ENCODE data around the gene GMPR. TPM values are rescaled to one million over a fixed set of nuclear protein-coding genes. Genes with fewer than 3 reads are reported as not detected.
"Not testable (repeated sequence)": the region's sequence is repeated elsewhere in the genome, so short reads cannot be mapped to it uniquely, and the experiment has no call there.

GMPR gene
- total and polyA plus RNA-seq, 12 donors: 17.0 to 49.1 (median 26.3) TPM

DNA sequence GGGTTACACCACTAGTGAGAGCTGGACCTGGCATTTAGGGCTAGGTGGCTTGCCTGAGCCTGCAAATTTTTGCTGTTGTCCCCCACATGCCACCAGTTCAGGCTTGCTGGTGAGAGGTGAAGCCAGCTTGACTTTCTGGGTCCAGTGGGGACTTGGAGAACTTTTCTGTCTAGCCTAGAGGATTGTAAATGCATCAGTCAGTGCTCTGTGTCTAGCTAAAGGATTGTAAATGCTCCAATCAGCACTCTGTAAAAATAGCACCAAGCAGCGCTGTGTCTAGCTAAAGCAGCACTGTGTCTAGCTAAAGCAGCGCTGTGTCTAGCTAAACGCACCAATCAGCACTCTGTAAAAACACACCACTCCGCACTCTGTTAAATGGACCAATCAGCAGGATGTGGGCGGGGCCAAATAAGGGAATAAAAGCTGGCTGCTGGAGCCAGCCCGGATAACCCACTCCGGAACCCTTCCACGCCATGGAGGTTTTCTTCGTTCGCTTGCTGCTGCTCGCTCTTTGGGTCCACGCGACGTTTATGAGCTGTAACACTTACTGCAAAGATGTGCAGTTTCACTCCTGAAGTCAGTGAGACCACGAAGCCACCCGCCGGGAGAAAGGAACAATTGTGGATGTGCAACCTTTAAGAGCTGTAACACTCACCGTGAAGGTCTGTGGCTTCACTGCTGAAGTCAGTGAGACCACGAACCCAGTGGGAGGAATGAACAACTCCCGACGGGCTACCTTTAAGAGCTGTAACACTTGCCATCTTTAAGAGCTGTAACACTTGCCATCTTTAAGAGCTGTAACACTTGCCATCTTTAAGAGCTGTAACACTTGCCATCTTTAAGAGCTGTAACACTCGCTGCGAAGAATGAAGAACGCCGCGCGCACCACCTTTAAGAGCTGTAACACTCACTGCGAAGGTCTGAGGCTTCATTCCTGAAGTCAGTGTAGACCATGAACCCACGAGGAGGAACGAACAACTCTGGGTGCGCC is 27.3 kb downstream of the GMPR start:
- intact Hi-C loops (cut with DNase I): no loop called here
- WGBS, 4 donors: 96 to 98% (median 97%) methylated on average over 31 of the region's 31 CpGs
- no peak for DNase-seq

GRCh38 chr6:16267428-16268263 is 29.3 kb downstream of the GMPR start:
- Histone ChIP-seq H3K4me1 (replicated peaks in 1 of 2) (no peaks in the 10 kb centered on the region), H3K27ac (no peak overlapping the region), H3K9me3 (replicated peaks in 1 of 3) (no peaks in the 10 kb centered on the region), H3K36me3 (replicated peaks in 1 of 2) (no peaks in the 10 kb centered on the region), H3K4me3 (no peak overlapping the region), H3K27me3 (no peaks in the 10 kb centered on the region)
- 89 to 94% (median 93%) methylated on average over 22 to 23 of the region's 23 CpGs for WGBS, 4 donors
- TF ChIP-seq POLR2A (IDR thresholded peaks at IDR 0.05): no peak
- no peak for TF ChIP-seq CTCF (IDR thresholded peaks at IDR 0.05)
- no peak for DNase-seq
- intact Hi-C loops (cut with DNase I): no loop called here

More for the DNA sequence above, 27.3 kb downstream of the GMPR start:
- Histone ChIP-seq H3K27ac (no peak overlapping the region), H3K27me3 (no peaks in the 10 kb centered on the region), H3K9me3 (replicated peaks in 1 of 3) (no peaks in the 10 kb centered on the region), H3K36me3 (replicated peaks in 1 of 2) (no peaks in the 10 kb centered on the region), H3K4me3 (no peak overlapping the region), H3K4me1 (replicated peaks in 1 of 2) (no peaks in the 10 kb centered on the region)
- TF ChIP-seq POLR2A (IDR thresholded peaks at IDR 0.05): no peak
- TF ChIP-seq CTCF (IDR thresholded peaks at IDR 0.05): no peak

DNA sequence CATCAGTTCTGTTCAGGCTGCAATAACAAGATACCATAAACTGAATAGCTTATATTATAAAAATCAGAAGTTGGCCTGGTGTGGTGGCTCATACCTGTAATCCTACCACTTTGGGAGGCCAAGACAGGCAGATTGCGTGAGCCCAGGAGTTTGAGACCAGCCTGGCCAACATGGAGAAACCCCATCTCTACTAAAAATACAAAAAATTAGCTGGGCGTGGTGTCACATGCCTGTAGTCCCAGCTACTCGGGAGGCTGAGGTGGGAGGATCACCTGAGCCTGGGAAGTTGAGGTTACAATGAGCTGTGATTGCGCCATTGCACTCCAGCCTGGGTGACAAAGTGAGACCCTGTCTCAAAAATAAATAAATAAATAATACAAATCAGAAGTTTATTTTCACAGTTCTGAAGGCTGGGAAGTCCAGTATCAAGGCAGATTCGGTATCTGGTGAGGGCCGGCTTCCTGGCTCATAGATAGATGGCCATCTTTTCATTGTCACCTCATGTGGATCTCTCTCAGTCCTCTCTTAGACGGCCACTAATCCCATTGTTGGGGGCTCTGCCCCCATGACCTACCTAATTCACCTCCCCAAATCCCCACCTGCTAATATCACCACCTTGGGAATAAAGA is 31.2 kb downstream of the GMPR start:
- DNase-seq; H3K4me3 ChIP-seq; H3K4me1 ChIP-seq (replicated peaks in 1 of 2); H3K36me3 ChIP-seq (replicated peaks in 1 of 2); H3K27ac ChIP-seq; H3K9me3 ChIP-seq (replicated peaks in 1 of 3); intact Hi-C loops (cut with DNase I); H3K27me3 ChIP-seq: not testable (repeated sequence)
- WGBS, 4 donors: 87 to 94% (median 92%) methylated on average over 7 of the region's 7 CpGs

GRCh38 chr6:16270178-16270794 is 31.9 kb downstream of the GMPR start:
- DNase-seq: no peak
- intact Hi-C loops (cut with DNase I): no loop called here
- no peak for TF ChIP-seq POLR2A (IDR thresholded peaks at IDR 0.05)
- TF ChIP-seq CTCF (IDR thresholded peaks at IDR 0.05): no peak
- Histone ChIP-seq H3K27me3 (no peaks in the 10 kb centered on the region), H3K9me3 (replicated peaks in 1 of 3) (no peaks in the 10 kb centered on the region), H3K27ac (no peak overlapping the region), H3K36me3 (replicated peaks in 1 of 2) (no peaks in the 10 kb centered on the region), H3K4me1 (replicated peaks in 1 of 2) (no peaks in the 10 kb centered on the region), H3K4me3 (no peak overlapping the region)
- 82 to 90% (median 85%) methylated on average over 5 of the region's 5 CpGs for WGBS, 4 donors

All from adrenal gland (tissue), 12 donors.